Liver (tissue), 3 donors: Measurements from ENCODE around the gene RPS19BP1.

Experiments used
- CTCF ChIP-seq: fragments of 150-350 bp; IDR thresholded peaks from 2 replicates; pipeline ENCODE4 v1.5.1; 2017; ENCODE audit warnings: improper control_type of control experiment, low read depth, low read length; ENCODE audit not compliant: missing input control
- JUND ChIP-seq, 2 donors: IDR thresholded peaks; 2 replicates each; pipeline ENCODE4 v1.6.1; 2016; ENCODE audit warnings: antibody characterized with exemption in 2 of 2
- MAX ChIP-seq: IDR thresholded peaks from 2 replicates; pipeline ENCODE4 v1.6.1; 2016; ENCODE audit warnings: antibody characterized with exemption
- RAD21 ChIP-seq, 2 donors: IDR thresholded peaks; 2 replicates each; pipeline ENCODE4 v1.6.1; 2016; ENCODE audit warnings: antibody characterized with exemption in 2 of 2, mild to moderate bottlenecking in 2 of 2
- SP1 ChIP-seq: IDR thresholded peaks from 2 replicates; pipeline ENCODE4 v1.6.1; 2018; ENCODE audit warnings: antibody characterized with exemption, mild to moderate bottlenecking
- YY1 ChIP-seq: IDR thresholded peaks from 2 replicates; pipeline ENCODE4 v1.6.1; 2016; ENCODE audit warnings: antibody characterized with exemption, mild to moderate bottlenecking
- ZBTB33 ChIP-seq: IDR thresholded peaks from 2 replicates; pipeline ENCODE4 v1.6.1; 2016; ENCODE audit warnings: antibody characterized with exemption
- TF ChIP-seq, protein P1 (sequence below): IDR thresholded peaks from 2 replicates; pipeline ENCODE4 v1.6.1; 2016; ENCODE audit warnings: antibody characterized with exemption
- TF ChIP-seq, protein P2 (sequence below): IDR thresholded peaks from 2 replicates; pipeline ENCODE4 v1.6.1; 2016; ENCODE audit warnings: antibody characterized with exemption, mild to moderate bottlenecking
- donor health status: healthy.
- donor health status: healthy.

GRCh38 chr22:39500101-39500500 is 32.4 kb downstream of the RPS19BP1 start:
- no peak for TF ChIP-seq CTCF
- no peak for TF ChIP-seq RAD21 (IDR thresholded peaks at IDR 0.05)
- TF ChIP-seq YY1: no peak
- TF ChIP-seq, protein P1, sequence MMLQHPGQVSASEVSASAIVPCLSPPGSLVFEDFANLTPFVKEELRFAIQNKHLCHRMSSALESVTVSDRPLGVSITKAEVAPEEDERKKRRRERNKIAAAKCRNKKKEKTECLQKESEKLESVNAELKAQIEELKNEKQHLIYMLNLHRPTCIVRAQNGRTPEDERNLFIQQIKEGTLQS: no peak
- no peak for TF ChIP-seq MAX
- no peak for TF ChIP-seq ZBTB33
- TF ChIP-seq SP1: no peak
- TF ChIP-seq, protein P2, sequence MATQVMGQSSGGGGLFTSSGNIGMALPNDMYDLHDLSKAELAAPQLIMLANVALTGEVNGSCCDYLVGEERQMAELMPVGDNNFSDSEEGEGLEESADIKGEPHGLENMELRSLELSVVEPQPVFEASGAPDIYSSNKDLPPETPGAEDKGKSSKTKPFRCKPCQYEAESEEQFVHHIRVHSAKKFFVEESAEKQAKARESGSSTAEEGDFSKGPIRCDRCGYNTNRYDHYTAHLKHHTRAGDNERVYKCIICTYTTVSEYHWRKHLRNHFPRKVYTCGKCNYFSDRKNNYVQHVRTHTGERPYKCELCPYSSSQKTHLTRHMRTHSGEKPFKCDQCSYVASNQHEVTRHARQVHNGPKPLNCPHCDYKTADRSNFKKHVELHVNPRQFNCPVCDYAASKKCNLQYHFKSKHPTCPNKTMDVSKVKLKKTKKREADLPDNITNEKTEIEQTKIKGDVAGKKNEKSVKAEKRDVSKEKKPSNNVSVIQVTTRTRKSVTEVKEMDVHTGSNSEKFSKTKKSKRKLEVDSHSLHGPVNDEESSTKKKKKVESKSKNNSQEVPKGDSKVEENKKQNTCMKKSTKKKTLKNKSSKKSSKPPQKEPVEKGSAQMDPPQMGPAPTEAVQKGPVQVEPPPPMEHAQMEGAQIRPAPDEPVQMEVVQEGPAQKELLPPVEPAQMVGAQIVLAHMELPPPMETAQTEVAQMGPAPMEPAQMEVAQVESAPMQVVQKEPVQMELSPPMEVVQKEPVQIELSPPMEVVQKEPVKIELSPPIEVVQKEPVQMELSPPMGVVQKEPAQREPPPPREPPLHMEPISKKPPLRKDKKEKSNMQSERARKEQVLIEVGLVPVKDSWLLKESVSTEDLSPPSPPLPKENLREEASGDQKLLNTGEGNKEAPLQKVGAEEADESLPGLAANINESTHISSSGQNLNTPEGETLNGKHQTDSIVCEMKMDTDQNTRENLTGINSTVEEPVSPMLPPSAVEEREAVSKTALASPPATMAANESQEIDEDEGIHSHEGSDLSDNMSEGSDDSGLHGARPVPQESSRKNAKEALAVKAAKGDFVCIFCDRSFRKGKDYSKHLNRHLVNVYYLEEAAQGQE: no peak
- TF ChIP-seq JUND (IDR thresholded peaks at IDR 0.05): no peak
